Naive thymus-derived CD8-positive, alpha-beta T cell (primary cell): Measurements from ENCODE around the gene AXIN1. TPM values are rescaled to one million over a fixed set of nuclear protein-coding genes. Genes with fewer than 3 reads are reported as not detected.
"Not testable (repeated sequence)": the region's sequence is repeated elsewhere in the genome, so short reads cannot be mapped to it uniquely, and the experiment has no call there.

Experiments used
- ATAC-seq, 2 donors: fragments of 150-1000 bp; cut with Tn5 transposase in 1 of 2; sonication (Bioruptor Pico), chemical (Tn5 transposase) in 1 of 2; 1 replicate in 1 of 2; 2 replicates in 1 of 2; pipeline ENCODE4 v1.10.0; 2021; ENCODE audit warnings: mild to moderate bottlenecking in 2 of 2, moderate library complexity in 2 of 2
- POLR2A ChIA-PET: fragments of 350-600 bp; sonication (Branson Sonifier 250); formaldehyde crosslinking; loops from one replicate; lab custom pipeline; 2021; ENCODE audit warnings: antibody characterized with exemption; lab: Charles Lee
- DNase-seq, 10 donors: peaks; one replicate each; pipeline versions ENCODE4 v3.0.0 to v3.0.0-alpha.2; 2020 to 2022
- H3K27ac Mint-ChIP-seq, 10 donors: one replicate each; pipeline ENCODE4 v1.8.0; 2020 to 2022; ENCODE audit warnings: mild to moderate bottlenecking in 10 of 10, mixed read lengths in 10 of 10, moderate library complexity in 4 of 10, inconsistent platforms in 1 of 10
- H3K27me3 Mint-ChIP-seq, 5 donors: one replicate each; pipeline ENCODE4 v1.8.0; 2021 to 2022; ENCODE audit warnings: mixed read lengths in 5 of 5
- H3K36me3 Mint-ChIP-seq, 3 donors: one replicate each; pipeline ENCODE4 v1.8.0; 2020 to 2022; ENCODE audit warnings: mixed read lengths in 3 of 3, mild to moderate bottlenecking in 2 of 3, inconsistent platforms in 1 of 3
- H3K4me1 Mint-ChIP-seq, 4 donors: one replicate each; pipeline ENCODE4 v1.8.0; 2021 to 2022; ENCODE audit warnings: mixed read lengths in 4 of 4
- H3K4me3 Mint-ChIP-seq, 10 donors: one replicate each; pipeline ENCODE4 v1.8.0; 2020 to 2022; ENCODE audit warnings: mild to moderate bottlenecking in 10 of 10, mixed read lengths in 10 of 10, moderate library complexity in 6 of 10, inconsistent platforms in 1 of 10
- H3K9me3 Mint-ChIP-seq, 9 donors: one replicate each; pipeline ENCODE4 v1.8.0; 2020 to 2022; ENCODE audit warnings: mixed read lengths in 9 of 9, mild to moderate bottlenecking in 3 of 9, inconsistent platforms in 1 of 9, moderate library complexity in 1 of 9
- polyA plus RNA-seq, 3 donors: library from polyadenylated mRNA; unstranded; fragments of 300-500 nt; fragmentation: Illumina TruSeq; gene quantifications; one replicate each; pipeline ENCODE4 v1.2.3, GENCODE V29; 2021
- total RNA-seq, 8 experiments: library from RNA in 2 of 8; stranded (reverse) in 2 of 8; gene quantifications; one replicate each; pipeline ENCODE4 v1.2.3 and lab custom pipeline; 2021 to 2026

Gene AXIN1
- total and polyA plus RNA-seq, 5 experiments from 2014 or later = 1.6 to 44.0 (median 4.1) TPM

DNA sequence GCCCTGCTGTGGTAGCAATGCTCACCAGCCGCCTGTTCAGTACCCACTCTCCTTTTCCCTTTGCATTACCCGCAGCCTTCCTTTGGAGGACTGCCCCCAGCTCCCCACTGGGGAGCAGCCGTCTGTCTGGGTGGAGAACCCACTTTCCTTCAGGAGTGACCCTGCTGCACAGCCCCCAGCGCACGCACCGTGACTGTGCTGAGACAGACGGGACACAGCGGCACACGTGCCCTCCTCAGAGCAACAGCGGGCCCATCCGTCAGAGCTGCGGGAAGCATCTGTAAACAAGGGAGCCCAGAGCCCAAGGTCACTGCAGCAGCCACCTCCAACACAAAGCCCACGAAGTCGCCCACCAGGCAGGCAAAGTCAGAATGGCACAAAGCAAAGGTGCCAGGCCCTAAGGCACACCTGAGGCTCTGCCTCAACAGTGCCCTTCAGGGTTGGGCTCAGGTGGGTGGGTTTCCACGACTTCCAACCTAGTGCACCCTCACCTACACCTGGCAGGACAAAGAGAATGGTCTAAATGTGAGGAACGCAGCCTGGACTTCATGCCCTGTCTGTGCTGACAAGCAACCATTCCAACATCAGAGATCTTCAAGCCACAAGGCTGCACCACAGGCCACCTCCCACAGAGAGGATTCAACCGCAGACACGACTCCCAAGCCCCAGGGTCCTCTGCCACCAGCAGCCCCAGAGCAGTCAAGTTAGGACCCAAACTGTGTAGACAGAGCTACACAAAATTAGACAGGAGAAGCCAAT lies 9.9 kb downstream of the AXIN1 start:
- DNase-seq (peak in 3 of 10 donors; percentile 20 to 32 (median 22)), ATAC-seq (peak; percentile 69 to 77)
- peak overlapping the region; percentile 22 to 79 (median 70) for H3K4me3 Mint-ChIP-seq
- no peaks in the 10 kb centered on the region for H3K9me3 Mint-ChIP-seq
- peaks cover 37 to 85% (median 83%) of the 10 kb centered on the region in 4 donors for H3K4me1 Mint-ChIP-seq
- peaks cover 0 to 57% (median 7%) of the 10 kb centered on the region in 3 donors for H3K36me3 Mint-ChIP-seq
- H3K27ac Mint-ChIP-seq = peak overlapping the region in 9 of 10 donors; percentile 32 to 90 (median 81)
- H3K27me3 Mint-ChIP-seq = no peaks in the 10 kb centered on the region
- POLR2A ChIA-PET = interaction anchor here (0.7 to 1.0 kb wide), 4 partner anchors 9 to 83 kb away, joined by 3 to 5 read pairs (median 4); partner anchors contain the start of gene RAB11FIP3

- Mint-ChIP-seq H3K36me3 (peaks cover 0 to 51% (median 4%) of the 10 kb centered on the region in 3 donors), H3K27ac (peak overlapping the region in 6 of 10 donors; percentile 18 to 85 (median 51)), H3K4me3 (peak overlapping the region; percentile 4 to 79 (median 72)), H3K4me1 (peaks cover 33 to 84% (median 79%) of the 10 kb centered on the region in 4 donors)
- POLR2A ChIA-PET = interaction anchor here (0.7 kb wide), 1 partner anchor 83 kb away, joined by 3 read pairs; the partner anchor contains the start of gene RAB11FIP3
- DNase-seq = peak in 1 of 10 donors; percentile 23
- H3K27me3 Mint-ChIP-seq, ATAC-seq, H3K9me3 Mint-ChIP-seq: not testable (repeated sequence)
Observed at GRCh38 chr16:341974-342336, 10.6 kb downstream of the AXIN1 start.

GRCh38 chr16:341095-341973 lies 11.2 kb downstream of the AXIN1 start:
- Mint-ChIP-seq H3K36me3 (peaks cover 0 to 46% (median 4%) of the 10 kb centered on the region in 3 donors), H3K4me3 (peak overlapping the region in 9 of 10 donors; percentile 4 to 79 (median 70)), H3K4me1 (peaks cover 31 to 85% (median 80%) of the 10 kb centered on the region in 4 donors), H3K27ac (peak overlapping the region in 8 of 10 donors; percentile 15 to 85 (median 43))
- DNase-seq, H3K9me3 Mint-ChIP-seq, ATAC-seq, H3K27me3 Mint-ChIP-seq: not testable (repeated sequence)
- POLR2A ChIA-PET = interaction anchor here (0.7 to 1.2 kb wide), 2 partner anchors 9 to 88 kb away, joined by 3 read pairs; no protein-coding TSS in a partner anchor

- peak overlapping the region in 8 of 10 donors; percentile 48 to 90 (median 79) for H3K27ac Mint-ChIP-seq
- H3K4me3 Mint-ChIP-seq = peak overlapping the region; percentile 44 to 88 (median 72)
Observed at GRCh38 chr16:340370-341091, 12.0 kb downstream of the AXIN1 start.

DNA sequence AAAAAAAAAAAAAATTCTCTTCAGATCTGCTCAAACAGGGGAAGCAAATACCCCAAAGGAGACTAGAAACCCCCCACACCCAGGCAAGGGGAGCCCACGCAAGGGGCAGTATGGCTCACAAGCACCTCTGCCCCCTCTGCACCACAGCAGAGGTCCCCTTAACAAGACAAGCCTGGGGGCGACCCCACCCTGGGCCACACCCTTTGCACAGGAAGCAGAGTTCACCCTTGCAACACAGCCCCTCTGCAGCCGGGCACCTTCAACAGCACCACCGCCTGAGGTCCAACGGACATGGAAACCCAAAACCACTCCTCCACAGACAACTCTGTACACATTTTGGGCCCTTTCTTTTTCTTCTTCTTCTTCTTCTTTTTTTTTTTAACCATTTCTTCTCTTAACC lies 12.8 kb downstream of the AXIN1 start:
- ATAC-seq (peak; percentile 68 to 78), DNase-seq (peak in 4 of 10 donors; percentile 41 to 62 (median 44))
- Mint-ChIP-seq H3K36me3 (peaks cover 0 to 33% (median 0%) of the 10 kb centered on the region in 3 donors), H3K4me3 (peak overlapping the region; percentile 44 to 88 (median 77)), H3K9me3 (no peaks in the 10 kb centered on the region), H3K27me3 (no peaks in the 10 kb centered on the region), H3K4me1 (peaks cover 37 to 85% (median 80%) of the 10 kb centered on the region in 4 donors), H3K27ac (peak overlapping the region; percentile 37 to 90 (median 75))
- POLR2A ChIA-PET = interaction anchor here (0.7 to 1.2 kb wide), 3 partner anchors 15 to 261 kb away, joined by 3 to 5 read pairs (median 3); no protein-coding TSS in a partner anchor

More at GRCh38 chr16:340370-341091, 12.0 kb downstream of the AXIN1 start:
- ATAC-seq (no peak), DNase-seq (peak in 1 of 10 donors; percentile 58)
- Mint-ChIP-seq H3K27me3 (no peaks in the 10 kb centered on the region), H3K4me1 (peaks cover 37 to 85% (median 80%) of the 10 kb centered on the region in 4 donors), H3K36me3 (peaks cover 0 to 41% (median 4%) of the 10 kb centered on the region in 3 donors), H3K9me3 (no peaks in the 10 kb centered on the region)
- POLR2A ChIA-PET = interaction anchor here (0.7 to 1.2 kb wide), 3 partner anchors 10 to 87 kb away, joined by 3 read pairs; no protein-coding TSS in a partner anchor

GRCh38 chr16:337975-338575 lies 14.4 kb downstream of the AXIN1 start:
- Mint-ChIP-seq H3K9me3 (no peaks in the 10 kb centered on the region), H3K4me1 (peaks cover 44 to 87% (median 82%) of the 10 kb centered on the region in 4 donors), H3K4me3 (peak overlapping the region in 4 of 10 donors; percentile 9 to 72 (median 57)), H3K27ac (peak overlapping the region in 6 of 10 donors; percentile 10 to 72 (median 58)), H3K27me3 (no peaks in the 10 kb centered on the region), H3K36me3 (peaks cover 0 to 17% (median 0%) of the 10 kb centered on the region in 3 donors)
- POLR2A ChIA-PET = no interaction called here
- DNase-seq (peak in 1 of 10 donors; percentile 46), ATAC-seq (no peak)

- no peak for DNase-seq
- ATAC-seq = no peak
- POLR2A ChIA-PET = interaction anchor here (0.7 to 1.0 kb wide), 4 partner anchors 12 to 298 kb away, joined by 3 to 6 read pairs (median 4); no protein-coding TSS in a partner anchor
- Mint-ChIP-seq H3K27me3 (no peaks in the 10 kb centered on the region), H3K9me3 (no peaks in the 10 kb centered on the region), H3K4me1 (peaks cover 38 to 85% (median 79%) of the 10 kb centered on the region in 4 donors), H3K36me3 (peaks cover 0 to 11% (median 0%) of the 10 kb centered on the region in 3 donors), H3K27ac (no peak overlapping the region), H3K4me3 (peak overlapping the region in 1 of 10 donors; percentile 15)
Observed at GRCh38 chr16:337437-337836, 15.1 kb downstream of the AXIN1 start.

GRCh38 chr16:336269-336668 lies 16.3 kb downstream of the AXIN1 start:
- Mint-ChIP-seq H3K4me1 (peaks cover 33 to 85% (median 78%) of the 10 kb centered on the region in 4 donors), H3K4me3 (peak overlapping the region in 4 of 10 donors; percentile 3 to 67 (median 28)), H3K36me3 (peaks cover 0 to 7% (median 0%) of the 10 kb centered on the region in 3 donors), H3K27me3 (no peaks in the 10 kb centered on the region), H3K27ac (peak overlapping the region in 3 of 10 donors; percentile 19 to 56 (median 42)), H3K9me3 (no peaks in the 10 kb centered on the region)
- no peak for ATAC-seq
- POLR2A ChIA-PET = interaction anchor here (1.1 kb wide), 1 partner anchor 11 kb away, joined by 3 read pairs; no protein-coding TSS in a partner anchor
- DNase-seq = no peak

DNA sequence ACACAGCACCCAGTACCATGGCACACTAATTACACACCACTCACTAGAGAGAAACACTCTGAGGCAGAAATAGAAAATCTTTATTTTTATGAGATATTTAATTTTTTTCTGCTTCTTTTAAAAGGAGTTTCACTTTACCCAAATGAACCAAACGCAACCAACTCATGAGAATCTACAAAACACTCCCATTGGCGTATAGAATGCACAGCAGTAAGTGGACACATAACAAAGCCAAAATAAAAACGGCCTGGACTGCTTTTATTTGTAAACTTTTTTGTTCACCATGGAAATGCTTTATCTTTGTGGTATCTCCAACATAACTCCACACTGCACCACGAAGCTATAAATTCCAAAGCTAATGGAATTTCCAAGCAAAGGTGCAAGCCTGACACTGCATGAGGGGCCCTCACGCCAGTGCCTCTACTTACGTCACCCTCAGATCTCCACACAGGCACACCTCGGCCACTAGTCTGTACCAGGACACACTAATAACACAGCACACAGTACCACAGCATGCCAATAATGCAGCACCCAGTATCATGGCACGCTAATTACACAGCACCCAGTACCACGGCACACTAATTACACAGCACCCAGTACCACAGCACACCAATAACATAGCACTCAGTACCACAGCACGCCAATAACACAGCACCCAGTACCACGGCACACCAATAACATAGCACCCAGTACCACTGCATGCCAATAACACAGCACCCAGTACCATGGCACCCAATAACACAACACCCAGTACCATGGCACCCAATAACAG lies 17.5 kb downstream of the AXIN1 start:
- DNase-seq, H3K9me3 Mint-ChIP-seq, ATAC-seq, POLR2A ChIA-PET, H3K27me3 Mint-ChIP-seq: not testable (repeated sequence)
- peak overlapping the region in 5 of 10 donors; percentile 3 to 85 (median 57) for H3K27ac Mint-ChIP-seq
- H3K4me3 Mint-ChIP-seq = peak overlapping the region in 5 of 10 donors; percentile 14 to 45 (median 33)
- peaks cover 0 to 12% (median 0%) of the 10 kb centered on the region in 3 donors for H3K36me3 Mint-ChIP-seq
- peaks cover 37 to 89% (median 81%) of the 10 kb centered on the region in 4 donors for H3K4me1 Mint-ChIP-seq

GRCh38 chr16:334164-334832 lies 18.2 kb downstream of the AXIN1 start:
- DNase-seq, POLR2A ChIA-PET, H3K27me3 Mint-ChIP-seq, ATAC-seq, H3K9me3 Mint-ChIP-seq: not testable (repeated sequence)
- peaks cover 32 to 86% (median 77%) of the 10 kb centered on the region in 4 donors for H3K4me1 Mint-ChIP-seq
- H3K4me3 Mint-ChIP-seq = peak overlapping the region in 3 of 10 donors; percentile 23 to 47 (median 39)
- peak overlapping the region in 3 of 10 donors; percentile 11 to 85 (median 66) for H3K27ac Mint-ChIP-seq
- H3K36me3 Mint-ChIP-seq = peaks cover 0 to 14% (median 0%) of the 10 kb centered on the region in 3 donors
